AG09319 (cell line): Measurements from ENCODE around the gene ZBTB4.
"Not testable (repeated sequence)": the region's sequence is repeated elsewhere in the genome, so short reads cannot be mapped to it uniquely, and the experiment has no call there.

Experiments used
- DNase-seq: peaks from one replicate; pipeline ENCODE4 v3.0.0-alpha.2; 2010; ENCODE audit warnings: low read depth; ENCODE audit errors: extremely low read depth
- TF ChIP-seq, protein P1 (sequence below): IDR thresholded peaks from 2 replicates; pipeline ENCODE4 v1.5.1; 2011; ENCODE audit warnings: low read depth, mild to moderate bottlenecking, inconsistent platforms, low read length, moderate library complexity

The ZBTB4 gene

DNA sequence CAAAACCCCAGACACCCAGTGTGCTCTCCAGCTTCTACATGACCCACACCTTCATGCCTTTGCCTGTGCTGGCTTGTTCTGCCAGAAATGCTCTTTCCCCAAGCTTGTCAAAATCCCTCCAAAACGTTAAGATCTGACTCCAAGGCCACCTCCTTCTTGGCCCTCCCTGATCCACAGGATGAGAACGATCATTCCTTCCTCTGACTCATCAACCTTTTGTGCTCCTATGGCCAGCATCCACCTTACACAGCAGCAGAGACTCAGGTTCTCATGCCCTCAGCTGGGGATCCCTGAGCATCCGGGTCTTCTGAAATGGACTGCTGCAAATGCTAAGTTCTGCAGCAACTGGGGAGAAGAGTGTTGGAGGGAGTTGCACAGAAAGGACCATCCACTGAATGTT, 2.9 kb downstream of the ZBTB4 start:
- TF ChIP-seq, protein P1, sequence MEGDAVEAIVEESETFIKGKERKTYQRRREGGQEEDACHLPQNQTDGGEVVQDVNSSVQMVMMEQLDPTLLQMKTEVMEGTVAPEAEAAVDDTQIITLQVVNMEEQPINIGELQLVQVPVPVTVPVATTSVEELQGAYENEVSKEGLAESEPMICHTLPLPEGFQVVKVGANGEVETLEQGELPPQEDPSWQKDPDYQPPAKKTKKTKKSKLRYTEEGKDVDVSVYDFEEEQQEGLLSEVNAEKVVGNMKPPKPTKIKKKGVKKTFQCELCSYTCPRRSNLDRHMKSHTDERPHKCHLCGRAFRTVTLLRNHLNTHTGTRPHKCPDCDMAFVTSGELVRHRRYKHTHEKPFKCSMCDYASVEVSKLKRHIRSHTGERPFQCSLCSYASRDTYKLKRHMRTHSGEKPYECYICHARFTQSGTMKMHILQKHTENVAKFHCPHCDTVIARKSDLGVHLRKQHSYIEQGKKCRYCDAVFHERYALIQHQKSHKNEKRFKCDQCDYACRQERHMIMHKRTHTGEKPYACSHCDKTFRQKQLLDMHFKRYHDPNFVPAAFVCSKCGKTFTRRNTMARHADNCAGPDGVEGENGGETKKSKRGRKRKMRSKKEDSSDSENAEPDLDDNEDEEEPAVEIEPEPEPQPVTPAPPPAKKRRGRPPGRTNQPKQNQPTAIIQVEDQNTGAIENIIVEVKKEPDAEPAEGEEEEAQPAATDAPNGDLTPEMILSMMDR = no peak

DNA sequence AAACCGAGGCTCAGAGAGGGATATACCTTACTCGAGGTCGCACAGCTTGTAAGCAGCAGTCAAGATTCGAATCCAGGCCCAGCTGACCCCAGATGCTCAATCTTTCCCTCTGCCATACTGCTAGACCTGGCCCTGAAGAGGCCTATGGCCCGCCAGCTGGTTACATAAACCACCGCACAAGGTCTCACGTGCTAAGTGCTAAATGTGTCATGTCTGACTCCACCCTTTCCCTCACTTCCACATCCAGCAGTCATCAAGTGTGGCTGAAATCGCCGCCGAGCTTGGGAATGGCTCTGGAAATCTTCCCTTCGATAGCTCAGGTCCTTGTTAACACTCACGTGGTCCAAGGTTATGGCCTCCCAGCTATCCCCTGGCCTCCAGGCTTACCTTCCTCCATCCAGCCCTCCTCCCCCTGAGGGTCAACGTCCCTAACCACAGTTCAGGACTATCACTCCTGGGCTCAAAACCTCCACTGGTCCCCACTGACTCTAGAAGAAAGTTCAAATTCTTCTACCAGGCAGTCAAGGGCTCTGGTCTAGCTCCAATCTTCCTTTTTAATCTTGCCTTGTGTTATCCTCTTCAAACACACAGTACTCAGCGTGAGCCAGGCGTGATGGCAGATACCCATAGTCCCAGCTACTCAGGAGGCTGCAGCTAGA, 3.5 kb downstream of the ZBTB4 start:
- TF ChIP-seq, protein P1 = no peak
- DNase-seq = no peak

More for the DNA sequence above, 2.9 kb downstream of the ZBTB4 start:
- no peak for DNase-seq

DNA sequence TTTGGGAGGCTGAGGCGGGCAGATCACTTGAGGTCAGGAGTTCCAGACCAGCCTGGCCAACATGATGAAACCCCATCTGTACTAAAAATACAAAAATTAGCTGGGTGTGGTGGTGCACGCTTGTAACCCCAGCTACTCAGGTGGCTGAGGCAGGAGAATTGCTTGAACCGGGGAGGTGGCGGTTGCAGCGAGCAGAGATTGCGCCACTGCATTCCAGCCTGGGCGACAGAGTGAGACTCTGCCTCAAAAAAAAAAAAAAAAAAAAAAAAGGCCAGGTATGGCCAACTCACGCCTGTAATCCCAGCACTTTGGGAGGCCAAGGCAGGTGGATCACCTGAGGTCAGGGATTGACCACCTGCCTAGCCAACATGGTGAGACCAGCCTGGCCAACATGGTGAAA, 4.7 kb downstream of the ZBTB4 start:
- not testable (repeated sequence) for DNase-seq

DNA sequence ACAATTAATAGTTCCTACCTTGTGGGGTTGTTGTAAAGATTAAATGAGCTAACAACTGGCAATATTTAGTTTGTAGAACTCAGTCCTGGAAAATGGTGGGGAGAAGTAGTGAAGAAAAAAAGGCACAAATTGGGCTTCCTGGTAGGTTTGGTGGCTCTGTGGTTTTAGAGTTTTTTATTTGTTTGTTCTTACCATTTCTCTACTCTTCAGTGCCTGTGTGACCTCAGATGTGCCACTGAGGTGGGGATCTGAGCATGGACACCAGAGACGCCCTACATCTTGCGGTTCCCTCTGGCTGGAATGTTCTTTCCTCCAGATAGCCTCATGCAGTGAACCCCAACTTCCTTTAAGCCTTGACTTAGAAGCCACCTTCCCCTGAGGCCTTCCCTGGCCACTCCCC, 7.7 kb downstream of the ZBTB4 start:
- no peak for DNase-seq
- TF ChIP-seq, protein P1 = no peak

DNA sequence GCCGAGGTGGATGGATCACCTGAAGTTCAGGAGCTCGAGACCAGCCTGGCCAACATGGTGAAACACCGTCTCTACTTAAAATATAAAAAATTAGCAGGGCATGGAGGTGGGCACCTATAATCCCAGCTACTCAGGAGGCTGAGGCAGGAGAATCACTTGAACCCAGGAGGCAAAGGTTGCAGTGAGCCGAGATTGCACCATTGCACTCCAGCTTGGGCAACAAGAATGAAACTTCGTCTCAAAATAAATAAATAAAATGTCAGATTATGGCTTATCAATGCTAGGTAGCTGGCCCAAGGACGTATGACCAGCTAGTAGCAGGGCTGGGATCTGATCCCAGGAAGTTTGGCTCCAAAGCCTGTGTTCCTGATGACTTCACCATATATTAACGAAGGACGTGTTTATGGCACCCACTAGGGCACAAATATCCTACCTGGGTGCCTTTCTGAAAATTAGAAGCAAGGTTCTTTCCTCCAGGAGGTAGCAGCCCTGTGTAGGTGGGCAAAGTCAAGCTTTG, 8.9 kb downstream of the ZBTB4 start:
- DNase-seq = not testable (repeated sequence)

DNA sequence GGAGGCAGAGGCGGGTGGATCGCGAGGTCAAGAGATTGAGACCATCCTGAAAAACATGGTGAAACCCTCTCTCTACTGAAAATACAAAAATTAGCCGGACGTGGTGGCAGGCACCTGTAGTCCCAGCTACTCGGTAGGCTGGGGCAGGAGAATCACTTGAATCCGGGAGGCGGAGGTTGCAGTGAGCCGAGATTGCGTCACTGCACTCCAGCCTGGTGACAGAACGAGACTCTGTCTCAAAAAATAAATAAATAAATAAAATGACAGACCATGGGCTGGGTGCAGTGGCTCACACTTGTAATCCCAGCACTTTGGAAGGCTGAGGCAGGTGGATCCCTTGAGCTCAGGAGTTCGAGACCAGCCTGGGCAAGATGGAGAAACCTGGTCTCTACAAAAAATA, 9.6 kb downstream of the ZBTB4 start:
- DNase-seq = not testable (repeated sequence)

DNA sequence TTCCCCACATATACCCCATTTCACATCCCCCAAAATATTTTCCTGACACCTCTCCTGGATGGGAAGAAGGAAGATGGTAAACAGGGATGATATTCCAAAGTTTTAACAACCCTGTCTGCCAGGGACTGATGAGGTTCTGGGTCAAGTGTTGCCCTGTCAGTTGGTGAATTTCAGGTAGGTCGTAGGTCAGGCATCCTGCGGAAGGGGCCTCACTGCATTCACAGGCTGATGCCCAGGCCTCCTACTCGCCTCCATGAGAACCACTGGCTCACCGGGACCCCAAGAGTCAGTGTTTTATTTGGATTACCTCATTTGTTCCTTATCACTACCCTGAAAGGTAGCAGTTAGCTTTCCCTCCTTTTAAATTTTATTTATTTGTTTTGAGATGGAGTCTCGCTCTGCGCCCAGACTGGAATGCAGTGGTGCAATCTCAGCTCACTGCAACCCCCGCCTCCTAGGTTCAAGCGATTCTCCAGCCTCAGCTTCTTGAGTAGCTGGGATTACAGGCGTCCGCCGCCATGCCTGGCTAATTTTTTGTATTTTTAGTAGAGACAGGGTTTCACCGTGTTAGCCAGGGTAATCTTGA, 10.5 kb downstream of the ZBTB4 start:
- TF ChIP-seq, protein P1 = no peak

DNA sequence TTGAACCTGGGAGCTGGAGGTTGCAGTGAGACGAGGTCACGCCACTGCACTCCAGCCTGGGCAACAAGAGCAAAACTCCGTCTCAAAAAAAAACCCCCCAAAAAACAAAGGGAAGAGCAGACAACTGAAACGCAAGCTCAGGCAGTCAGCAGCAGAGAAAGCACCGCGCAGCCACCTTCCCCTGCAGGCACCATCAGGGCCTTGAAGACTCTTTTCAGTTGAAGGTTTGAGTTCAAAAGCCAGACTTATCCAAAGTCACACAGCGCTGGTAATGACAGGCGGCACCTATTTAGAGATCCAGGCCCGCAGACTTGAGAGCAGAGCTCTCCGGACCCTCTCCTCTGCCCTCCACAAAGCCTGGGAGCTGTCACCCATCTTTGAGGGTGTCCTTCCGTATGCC, 11.1 kb downstream of the ZBTB4 start:
- no peak for DNase-seq
- TF ChIP-seq, protein P1 = no peak

More for the DNA sequence above, 10.5 kb downstream of the ZBTB4 start:
- DNase-seq = no peak

DNA sequence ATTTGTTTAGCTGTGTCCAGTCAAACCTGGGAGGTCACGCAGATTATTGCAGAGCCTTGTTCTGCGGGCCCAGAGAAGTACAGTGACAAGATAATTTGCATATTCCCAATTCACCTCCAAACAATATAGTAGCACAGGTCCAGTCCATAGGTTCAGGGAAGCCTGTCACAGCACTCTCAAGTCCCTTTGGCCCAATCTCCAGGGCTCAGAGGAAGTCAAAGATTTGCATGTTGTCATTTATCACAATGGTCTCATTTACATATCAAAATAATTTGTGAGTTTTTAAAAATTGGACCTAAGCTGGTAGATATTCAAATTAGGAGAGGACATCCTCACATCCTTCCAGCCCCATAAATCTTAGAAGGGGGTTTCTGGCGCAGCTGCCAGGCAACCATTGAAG, 11.9 kb downstream of the ZBTB4 start:
- DNase-seq = no peak
- TF ChIP-seq, protein P1 = no peak
